Sigmoid colon (tissue), 7 donors: Measurements from ENCODE around the gene KRTAP9-8. TPM values are rescaled to one million over a fixed set of nuclear protein-coding genes. Genes with fewer than 3 reads are reported as not detected.
"Not testable (repeated sequence)": the region's sequence is repeated elsewhere in the genome, so short reads cannot be mapped to it uniquely, and the experiment has no call there.

ENCODE experiments used
- DNase-seq: peaks from one replicate; pipeline ENCODE4 v3.0.0-alpha.2; 2019
- H3K27ac ChIP-seq, 4 donors: fragments of 200-600 bp; sonication (generic); one replicate each; pipeline ENCODE4 v1.5.1; 2016 to 2019; ENCODE audit warnings: mild to moderate bottlenecking in 1 of 4
- H3K27me3 ChIP-seq, 3 donors: fragments of 200-600 bp; sonication (generic); one replicate each; pipeline ENCODE4 v1.5.1; 2019; ENCODE audit warnings: mild to moderate bottlenecking in 1 of 3
- H3K36me3 ChIP-seq, 4 donors: fragments of 200-600 bp; sonication (generic); one replicate each; pipeline ENCODE4 v1.5.1; 2016 to 2019
- H3K4me1 ChIP-seq, 4 donors: fragments of 200-600 bp; sonication (generic); one replicate each; pipeline ENCODE4 v1.5.1; 2017 to 2019
- H3K4me3 ChIP-seq, 4 donors: fragments of 200-600 bp; sonication (generic); one replicate each; pipeline ENCODE4 v1.5.1; 2017 to 2019; ENCODE audit warnings: mild to moderate bottlenecking in 2 of 4, moderate library complexity in 1 of 4
- H3K9me3 ChIP-seq, 4 donors: fragments of 200-600 bp in 3 of 4; sonication (generic) in 3 of 4; one replicate each; pipeline versions ENCODE4 v1.5.1 to v1.6.1; 2013 to 2019
- CTCF ChIP-seq, 4 experiments: fragments of 450-650 bp in 3 of 4; fragments of 200-600 bp in 1 of 4; IDR thresholded peaks; one replicate each; pipeline ENCODE4 v1.5.1; 2016 to 2019; ENCODE audit warnings: antibody characterized with exemption in 4 of 4, mild to moderate bottlenecking in 3 of 4, moderate library complexity in 2 of 4
- EP300 ChIP-seq, 4 donors: sonication (generic); formaldehyde crosslinking; IDR thresholded peaks; one replicate each; pipeline ENCODE4 v1.6.1; 2017; ENCODE audit warnings: antibody characterized with exemption in 4 of 4
- POLR2A ChIP-seq, 2 donors: fragments of 450-650 bp; IDR thresholded peaks; one replicate each; pipeline ENCODE4 v1.6.1; 2016; ENCODE audit warnings: antibody characterized with exemption in 2 of 2, mild to moderate bottlenecking in 2 of 2, moderate library complexity in 2 of 2
- POLR2AphosphoS5 ChIP-seq, 4 donors: sonication (generic); formaldehyde crosslinking; IDR thresholded peaks; one replicate each; pipeline ENCODE4 v1.6.1; 2017; ENCODE audit warnings: antibody characterized with exemption in 4 of 4
- WGBS, 2 donors: extraction: QIAGEN DNeasy Blood & Tissue Kit; methylation state at CpG; one replicate each; pipeline ENCODE4 v1.1.7; 2013; 5-methylcytosine and 5-hydroxymethylcytosine counted together
- intact Hi-C: fragments of 100-400 bp; cut with DNase I; formaldehyde crosslinking; loops from one replicate; pipeline ENCODE4 v1.15.1; 2023
- polyA plus RNA-seq, 3 donors: library from polyadenylated mRNA; stranded (reverse); fragments of 200-250 nt; gene quantifications; one replicate each; pipeline ENCODE4 v1.2.3, GENCODE V29; 2013
- total RNA-seq, 4 donors: library from RNA; depleted of rRNA; stranded (reverse); fragments of >200 nt; gene quantifications; one replicate each; pipeline ENCODE4 v1.1.0, GENCODE V29; 2016
- donor health status: healthy with polysubstance abuse.
- donor health status: Bipolar disorder and iron deficiency.
- donor health status: healthy.

KRTAP9-8 gene
- total and polyA plus RNA-seq, 7 donors: not detected

GRCh38 chr17:41251261-41251660 is 13.5 kb downstream of the KRTAP9-8 start:
- 93% methylated on average over 1 of the region's 1 CpG for WGBS, 2 donors
- H3K9me3 ChIP-seq: no peaks in the 10 kb centered on the region
- intact Hi-C loops: no loop called here
- no peak overlapping the region for H3K27ac ChIP-seq
- no peak overlapping the region for H3K4me3 ChIP-seq
- DNase-seq: no peak
- TF ChIP-seq CTCF (IDR thresholded peaks at IDR 0.05) (no peak), POLR2A (IDR thresholded peaks at IDR 0.05) (no peak), EP300 (IDR thresholded peaks at IDR 0.05) (no peak), POLR2AphosphoS5 (IDR thresholded peaks at IDR 0.05) (no peak)
- H3K36me3 ChIP-seq: no peaks in the 10 kb centered on the region
- H3K27me3 ChIP-seq: peaks cover 0 to 9% (median 0%) of the 10 kb centered on the region in 3 donors
- H3K4me1 ChIP-seq: no peaks in the 10 kb centered on the region

GRCh38 chr17:41254861-41255260 is 17.1 kb downstream of the KRTAP9-8 start:
- Histone ChIP-seq H3K27me3 (peaks cover 0 to 19% (median 0%) of the 10 kb centered on the region in 3 donors), H3K27ac (no peak overlapping the region), H3K4me1 (no peaks in the 10 kb centered on the region), H3K9me3 (no peaks in the 10 kb centered on the region), H3K4me3 (no peak overlapping the region), H3K36me3 (no peaks in the 10 kb centered on the region)
- TF ChIP-seq EP300 (IDR thresholded peaks at IDR 0.05) (no peak), POLR2A (IDR thresholded peaks at IDR 0.05) (no peak), POLR2AphosphoS5 (IDR thresholded peaks at IDR 0.05) (no peak), CTCF (IDR thresholded peaks at IDR 0.05) (no peak)
- WGBS, 2 donors: 0 to 44% methylated on average over 1 of the region's 1 CpG
- intact Hi-C loops: no loop called here
- DNase-seq: no peak

- intact Hi-C loops, DNase-seq, H3K27ac ChIP-seq, H3K4me1 ChIP-seq, H3K36me3 ChIP-seq, H3K9me3 ChIP-seq, H3K4me3 ChIP-seq: not testable (repeated sequence)
- 75 to 82% methylated on average over 5 of the region's 5 CpGs for WGBS, 2 donors
- H3K27me3 ChIP-seq: peaks cover 0 to 19% (median 0%) of the 10 kb centered on the region in 3 donors
These were observed 17.8 kb downstream of the KRTAP9-8 start, which contains the start of gene KRTAP9-9 for GRCh38 chr17:41255381-41256290. KRTAP9-9 (plus strand) TSS chr17:41255384.

GRCh38 chr17:41256291-41256685 is 18.5 kb downstream of the KRTAP9-8 start:
- Histone ChIP-seq H3K4me1 (no peaks in the 10 kb centered on the region), H3K4me3 (no peak overlapping the region), H3K36me3 (no peaks in the 10 kb centered on the region), H3K27me3 (peaks cover 0 to 17% (median 0%) of the 10 kb centered on the region in 3 donors), H3K9me3 (no peaks in the 10 kb centered on the region), H3K27ac (no peak overlapping the region)
- WGBS, 2 donors: 93 to 100% methylated on average over 1 of the region's 1 CpG
- intact Hi-C loops: no loop called here
- TF ChIP-seq POLR2AphosphoS5 (IDR thresholded peaks at IDR 0.05) (no peak), POLR2A (IDR thresholded peaks at IDR 0.05) (no peak), CTCF (IDR thresholded peaks at IDR 0.05) (no peak), EP300 (IDR thresholded peaks at IDR 0.05) (no peak)
- DNase-seq: no peak

- no peak overlapping the region for H3K27ac ChIP-seq
- no peaks in the 10 kb centered on the region for H3K4me1 ChIP-seq
- no peaks in the 10 kb centered on the region for H3K9me3 ChIP-seq
- DNase-seq: no peak
- no peak overlapping the region for H3K4me3 ChIP-seq
- intact Hi-C loops: no loop called here
- TF ChIP-seq POLR2A (IDR thresholded peaks at IDR 0.05) (no peak), EP300 (IDR thresholded peaks at IDR 0.05) (no peak), CTCF (IDR thresholded peaks at IDR 0.05) (no peak), POLR2AphosphoS5 (IDR thresholded peaks at IDR 0.05) (no peak)
- H3K27me3 ChIP-seq: peaks cover 0 to 12% (median 0%) of the 10 kb centered on the region in 3 donors
- no peaks in the 10 kb centered on the region for H3K36me3 ChIP-seq
These were observed 20.6 kb downstream of the KRTAP9-8 start for GRCh38 chr17:41258406-41258805.
